Stimulated activated CD8-positive, alpha-beta memory T cell treated with anti-CD3 and anti-CD28 coated beads, Interleukin-12 subunit alpha, Interleukin-12 subunit beta, amount 100 ng/mL, for 1 hour (primary cell): ENCODE results near the gene TMEM11.
"Not testable (repeated sequence)": the region's sequence is repeated elsewhere in the genome, so short reads cannot be mapped to it uniquely, and the experiment has no call there.

Source experiments
- DNase-seq: peaks from one replicate; pipeline ENCODE4 v3.0.0-alpha.2; 2020; ENCODE audit warnings: low read depth

Gene TMEM11

GRCh38 chr17:21242026-21242697, 28.2 kb upstream of the TMEM11 start:
- DNase-seq = no peak

- no peak for DNase-seq
Measured at GRCh38 chr17:21241564-21241963, 27.6 kb upstream of the TMEM11 start.

DNA sequence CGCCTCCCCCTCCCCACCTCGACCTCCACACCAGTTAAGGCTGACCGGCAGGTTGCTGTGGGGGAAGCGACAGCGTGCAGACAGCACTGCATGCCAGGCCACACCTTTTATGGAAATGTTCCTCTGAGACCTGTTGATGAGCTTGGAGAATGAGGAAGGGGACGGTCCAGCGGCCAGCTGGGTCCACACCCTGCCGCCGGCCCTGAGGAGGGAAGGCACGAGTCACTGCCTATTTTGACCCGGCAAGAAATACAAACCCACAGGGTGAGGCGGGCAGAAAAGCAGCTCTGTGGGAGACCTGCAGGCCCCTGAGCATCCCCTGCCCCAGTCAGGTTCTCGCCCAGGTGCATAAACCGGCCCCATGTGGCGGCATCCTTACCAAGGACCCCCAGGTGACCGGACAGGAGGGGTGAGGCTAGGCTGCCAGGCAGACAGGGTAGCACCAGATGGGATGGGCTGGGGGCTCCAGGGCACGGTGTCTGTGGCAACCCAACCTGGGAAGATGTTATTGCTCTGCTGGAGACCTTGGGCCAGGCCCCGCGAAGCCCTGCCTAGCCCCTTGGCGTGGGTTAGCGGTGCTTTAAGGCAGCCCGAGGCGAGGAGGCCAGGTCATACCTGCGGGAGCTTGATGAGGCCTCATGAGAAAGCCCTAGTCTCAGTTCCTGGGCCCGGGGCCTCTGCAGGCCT, 26.6 kb upstream of the TMEM11 start:
- DNase-seq = no peak

- no peak for DNase-seq
Measured at GRCh38 chr17:21239680-21240368, 25.9 kb upstream of the TMEM11 start.

- no peak for DNase-seq
Measured at GRCh38 chr17:21235921-21236320, 22.0 kb upstream of the TMEM11 start.

GRCh38 chr17:21233581-21234347, 19.8 kb upstream of the TMEM11 start:
- no peak for DNase-seq

GRCh38 chr17:21232033-21232749, 18.2 kb upstream of the TMEM11 start:
- DNase-seq = no peak

DNA sequence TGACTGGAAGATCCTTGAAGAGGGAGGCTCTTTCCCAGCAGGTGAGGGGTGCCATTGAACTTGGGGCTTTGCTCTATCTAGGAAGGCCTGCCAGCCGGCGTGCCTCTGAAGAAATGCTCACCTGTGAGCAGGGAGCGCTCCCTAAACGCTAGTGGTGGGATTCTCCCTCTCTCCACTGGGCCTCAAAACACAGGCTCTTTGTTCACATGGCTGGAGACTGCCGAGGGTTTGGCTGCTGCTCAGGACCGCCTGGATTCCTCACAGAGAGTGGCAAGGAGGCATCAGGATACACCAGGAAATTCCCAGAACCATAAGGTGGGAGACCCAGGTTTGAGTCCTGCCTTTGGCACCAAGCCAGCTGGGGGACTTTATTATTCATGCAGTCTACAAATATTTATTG, 17.6 kb upstream of the TMEM11 start:
- no peak for DNase-seq

GRCh38 chr17:21228845-21229244, 14.9 kb upstream of the TMEM11 start:
- no peak for DNase-seq

GRCh38 chr17:21228111-21228510, 14.2 kb upstream of the TMEM11 start:
- DNase-seq = no peak

GRCh38 chr17:21227277-21227676, 13.3 kb upstream of the TMEM11 start:
- DNase-seq = not testable (repeated sequence)

- no peak for DNase-seq
Measured at GRCh38 chr17:21223086-21223485, 9.1 kb upstream of the TMEM11 start.

- DNase-seq = no peak
Measured at GRCh38 chr17:21218831-21219380, 4.9 kb upstream of the TMEM11 start.

DNA sequence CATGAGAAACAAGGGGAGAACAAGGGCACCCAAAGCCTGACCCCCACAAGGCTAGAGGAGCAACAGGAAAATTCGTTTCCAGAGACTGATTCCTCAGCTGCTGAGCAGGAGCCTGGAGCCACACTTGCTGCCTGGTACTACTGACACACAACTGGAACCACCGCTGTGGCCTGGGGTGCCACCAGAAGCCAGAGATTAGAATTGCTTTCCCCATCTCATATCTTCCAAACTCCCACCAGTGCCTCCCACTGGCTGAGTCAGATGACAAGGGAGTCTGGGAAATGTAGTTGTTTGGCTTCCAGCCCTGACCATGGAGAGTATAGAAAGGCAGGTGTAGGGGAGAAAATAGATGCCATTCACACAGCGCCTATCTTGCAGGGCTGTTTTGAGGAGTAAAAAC, 4.1 kb upstream of the TMEM11 start:
- no peak for DNase-seq

DNA sequence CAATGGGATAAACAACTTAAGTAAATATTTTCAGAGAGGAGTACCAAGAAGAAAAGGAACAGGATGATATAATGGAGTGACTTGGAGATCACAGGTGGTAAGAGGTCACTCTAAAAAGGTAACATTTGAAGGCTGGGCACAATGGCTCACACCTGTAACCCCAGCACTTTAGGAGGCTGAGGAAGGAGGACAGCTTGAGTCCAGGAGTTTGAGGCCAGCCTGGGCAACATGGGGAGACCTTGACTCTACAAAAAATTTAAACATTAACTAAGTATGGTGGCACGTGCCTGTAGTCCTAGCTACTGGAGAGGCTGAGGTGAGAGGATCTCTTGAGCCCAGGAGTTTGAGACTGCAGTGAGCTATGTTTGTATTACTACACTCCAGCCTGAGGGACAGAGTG, 3.4 kb upstream of the TMEM11 start:
- no peak for DNase-seq

GRCh38 chr17:21215935-21216334, 2.0 kb upstream of the TMEM11 start:
- no peak for DNase-seq

GRCh38 chr17:21214777-21215541, 998 bp upstream of the TMEM11 start:
- DNase-seq = no peak

GRCh38 chr17:21213638-21214014, 335 bp downstream of the TMEM11 start:
- no peak for DNase-seq

DNA sequence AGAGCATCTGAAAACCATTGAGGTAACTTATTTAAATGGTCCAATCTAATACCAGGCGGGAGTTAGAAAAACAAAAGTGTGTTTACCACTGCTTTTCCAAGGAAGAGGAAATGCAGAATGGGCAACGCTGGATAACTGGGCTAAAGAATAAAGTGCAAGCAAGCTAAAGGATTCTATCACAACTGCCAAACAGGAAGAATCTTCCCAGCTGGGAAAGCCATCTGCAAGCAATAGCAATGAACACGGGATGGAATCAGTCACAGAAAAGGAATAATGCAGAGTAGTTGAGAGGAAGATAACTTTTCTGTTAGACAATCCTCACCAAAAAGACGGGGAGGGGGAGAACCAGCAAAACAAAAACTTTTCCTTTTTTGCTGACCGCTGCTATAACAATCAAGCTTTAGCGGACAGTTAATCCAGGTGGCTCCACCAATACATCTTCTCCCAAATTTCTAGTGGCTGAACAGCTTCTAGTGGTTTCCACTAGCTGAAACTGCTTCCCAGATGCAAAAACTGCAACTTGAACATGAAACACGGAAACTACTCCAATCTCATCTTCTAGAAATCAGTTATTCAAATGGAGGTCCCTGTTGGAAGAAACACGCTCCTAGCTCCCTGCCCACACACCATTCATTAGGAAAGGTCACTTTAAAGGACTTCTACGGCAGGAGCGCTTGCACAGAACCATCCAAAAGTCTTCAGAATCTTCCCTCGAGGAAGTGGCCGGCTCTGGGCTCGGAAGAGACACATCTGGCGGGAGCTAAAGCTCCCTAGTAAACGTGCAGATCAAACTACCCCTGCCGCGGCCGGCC, 929 bp downstream of the TMEM11 start:
- DNase-seq = no peak
